ENCODE data around the gene CASKIN1. TPM values are rescaled to one million over a fixed set of nuclear protein-coding genes. Genes with fewer than 3 reads are reported as not detected.

CASKIN1 gene
- total and polyA plus RNA-seq, 4 donors = under 0.01 to 0.17 (median 0.09) TPM; not detected in 1

GRCh38 chr16:2177101-2177500 lies 19.3 kb downstream of the CASKIN1 start:
- Histone ChIP-seq H3K27ac (ENCODE audit: low read depth in 1 of 2, low read length in 2 of 2) (no peak overlapping the region), H3K4me1 (ENCODE audit: control insufficient read depth in 4 of 4, insufficient read depth in 4 of 4, low read length in 3 of 4) (no peaks in the 10 kb centered on the region), H3K9ac (ENCODE audit: low read depth in 1 of 2, low read length in 2 of 2) (no peak overlapping the region), H3K36me3 (ENCODE audit: control insufficient read depth in 4 of 4, insufficient read depth in 3 of 4, low read depth in 1 of 4, low read length in 3 of 4) (peaks cover 12 to 49% (median 29%) of the 10 kb centered on the region in 4 donors), H3K9me3 (ENCODE audit: control insufficient read depth in 4 of 4, low read length in 3 of 4) (no peaks in the 10 kb centered on the region), H3K4me3 (ENCODE audit: low read depth in 1 of 3, low read length in 3 of 3) (no peak overlapping the region), H3K27me3 (ENCODE audit: control insufficient read depth in 4 of 4, insufficient read depth in 4 of 4, low read length in 3 of 4) (no peaks in the 10 kb centered on the region)
- no peak for DNase-seq (ENCODE audit: low spot score)
- TF ChIP-seq HNF4G (IDR thresholded peaks at IDR 0.05) (no peak), REST (IDR thresholded peaks at IDR 0.05) (no peak), YY1 (IDR thresholded peaks at IDR 0.05) (no peak), EGR1 (IDR thresholded peaks at IDR 0.05; ENCODE audit: low read depth in 2 of 2) (no peak), ATF3 (IDR thresholded peaks at IDR 0.05) (no peak), CTCF (IDR thresholded peaks at IDR 0.05; ENCODE audit: low read depth, low read length, missing input control) (no peak), FOXA2 (IDR thresholded peaks at IDR 0.05) (no peak), SP1 (IDR thresholded peaks at IDR 0.05) (no peak), NR2F2 (IDR thresholded peaks at IDR 0.05) (no peak), MAX (IDR thresholded peaks at IDR 0.05) (no peak), TAF1 (conservative IDR thresholded peaks at IDR 0.05) (no peak), RXRA (IDR thresholded peaks at IDR 0.05) (no peak), RAD21 (IDR thresholded peaks at IDR 0.05) (no peak), FOXA1 (IDR thresholded peaks at IDR 0.05) (no peak), ZBTB33 (IDR thresholded peaks at IDR 0.05) (no peak), HNF4A (conservative IDR thresholded peaks at IDR 0.05) (no peak)
- 94% methylated on average over 18 of the region's 18 CpGs for WGBS

GRCh38 chr16:2176047-2176446 lies 20.4 kb downstream of the CASKIN1 start:
- peaks cover 12 to 60% (median 31%) of the 10 kb centered on the region in 4 donors for H3K36me3 ChIP-seq (ENCODE audit: control insufficient read depth in 4 of 4, insufficient read depth in 3 of 4, low read depth in 1 of 4, low read length in 3 of 4)

More at GRCh38 chr16:2176047-2176446, 20.4 kb downstream of the CASKIN1 start:
- no peak for TF ChIP-seq REST (IDR thresholded peaks at IDR 0.05)
- no peak for TF ChIP-seq MAX (IDR thresholded peaks at IDR 0.05)
- TF ChIP-seq NR2F2 (IDR thresholded peaks at IDR 0.05) = no peak
- no peak for TF ChIP-seq TAF1 (conservative IDR thresholded peaks at IDR 0.05)
- TF ChIP-seq ATF3 (IDR thresholded peaks at IDR 0.05) = no peak
- no peak for TF ChIP-seq GABPA (IDR thresholded peaks at IDR 0.05 in 1 of 2, conservative IDR thresholded peaks at IDR 0.05 in 1 of 2)
- TF ChIP-seq HNF4A (conservative IDR thresholded peaks at IDR 0.05) = no peak
- Histone ChIP-seq H3K27me3 (ENCODE audit: control insufficient read depth in 4 of 4, insufficient read depth in 4 of 4, low read length in 3 of 4) (no peaks in the 10 kb centered on the region), H3K9ac (ENCODE audit: low read depth in 1 of 2, low read length in 2 of 2) (no peak overlapping the region), H3K4me1 (ENCODE audit: control insufficient read depth in 4 of 4, insufficient read depth in 4 of 4, low read length in 3 of 4) (no peaks in the 10 kb centered on the region), H3K27ac (ENCODE audit: low read depth in 1 of 2, low read length in 2 of 2) (no peak overlapping the region), H3K4me3 (ENCODE audit: low read depth in 1 of 3, low read length in 3 of 3) (no peak overlapping the region), H3K9me3 (ENCODE audit: control insufficient read depth in 4 of 4, low read length in 3 of 4) (no peaks in the 10 kb centered on the region)
- DNase-seq (ENCODE audit: low spot score) = no peak
- WGBS = 97% methylated on average over 23 of the region's 23 CpGs
